HEK293T (cell line): ENCODE results near the gene KCNA2.

Experiments used
- CTCF ChIA-PET: fragments of 350-600 bp; formaldehyde crosslinking; extraction: SDS; loops from one replicate; lab custom pipeline; 2021; ENCODE audit warnings: antibody characterized with exemption, inconsistent platforms; lab: Yijun Ruan, JAX
- POLR2A ChIA-PET: fragments of 350-600 bp; formaldehyde crosslinking; extraction: SDS; loops from one replicate; lab custom pipeline; 2020; ENCODE audit warnings: antibody characterized with exemption, inconsistent platforms; lab: Yijun Ruan, JAX
- DNase-seq: peaks from one replicate; pipeline ENCODE4 v3.0.0; 2012; ENCODE audit warnings: mixed read lengths; ENCODE audit errors: extremely low spot score
- ARNT ChIP-seq: fragments of 450-650 bp; IDR thresholded peaks from 2 replicates; pipeline ENCODE4 v1.6.1; 2017; ENCODE audit warnings: mild to moderate bottlenecking
- BHLHE40 ChIP-seq: fragments of 450-650 bp; IDR thresholded peaks from 2 replicates; pipeline ENCODE4 v1.6.1; 2016; ENCODE audit warnings: mild to moderate bottlenecking, moderate library complexity, borderline replicate concordance
- CTBP1 ChIP-seq: fragments of 450-650 bp; IDR thresholded peaks from 2 replicates; pipeline ENCODE4 v1.6.1; 2016; ENCODE audit warnings: borderline replicate concordance
- ELF4 ChIP-seq: fragments of 450-650 bp; IDR thresholded peaks from 2 replicates; pipeline ENCODE4 v1.6.1; 2017; ENCODE audit warnings: antibody characterized with exemption
- FOXA1 ChIP-seq: fragments of 450-650 bp; IDR thresholded peaks from 2 replicates; pipeline ENCODE4 v1.6.1; 2016; ENCODE audit warnings: mild to moderate bottlenecking
- FOXK2 ChIP-seq: fragments of 450-650 bp; IDR thresholded peaks from 2 replicates; pipeline ENCODE4 v1.6.1; 2016; ENCODE audit warnings: mild to moderate bottlenecking
- FOXM1 ChIP-seq: fragments of 450-650 bp; IDR thresholded peaks from 2 replicates; pipeline ENCODE4 v1.6.1; 2017; ENCODE audit warnings: mild to moderate bottlenecking, borderline replicate concordance
- HDGF ChIP-seq: fragments of 450-650 bp; IDR thresholded peaks from 2 replicates; pipeline ENCODE4 v1.6.1; 2017; ENCODE audit warnings: antibody characterized with exemption, borderline replicate concordance
- L3MBTL2 ChIP-seq: fragments of 450-650 bp; conservative IDR thresholded peaks from 2 replicates; pipeline ENCODE4 v1.6.1; 2016; ENCODE audit warnings: mild to moderate bottlenecking
- LEF1 ChIP-seq: fragments of 450-650 bp; IDR thresholded peaks from 2 replicates; pipeline ENCODE4 v1.6.1; 2017; ENCODE audit warnings: mild to moderate bottlenecking, borderline replicate concordance
- NFRKB ChIP-seq: fragments of 450-650 bp; IDR thresholded peaks from 2 replicates; pipeline ENCODE4 v1.6.1; 2016; ENCODE audit warnings: mild to moderate bottlenecking, moderate library complexity
- PKNOX1 ChIP-seq: fragments of 450-650 bp; IDR thresholded peaks from 2 replicates; pipeline ENCODE4 v1.6.1; 2016
- SP1 ChIP-seq: fragments of 450-650 bp; IDR thresholded peaks from 2 replicates; pipeline ENCODE4 v1.6.1; 2017
- SUZ12 ChIP-seq: fragments of 450-650 bp; IDR thresholded peaks from 2 replicates; pipeline ENCODE4 v1.6.1; 2016; ENCODE audit warnings: mild to moderate bottlenecking
- TARDBP ChIP-seq: fragments of 450-650 bp; IDR thresholded peaks from 2 replicates; pipeline ENCODE4 v1.6.1; 2016
- ZNF384 ChIP-seq: fragments of 450-650 bp; IDR thresholded peaks from 2 replicates; pipeline ENCODE4 v1.6.1; 2016

KCNA2 gene

GRCh38 chr1:110563089-110563488 lies 43.1 kb downstream of the KCNA2 start:
- ChIA-PET CTCF (interaction anchor here (1.2 kb wide), 1 partner anchor 67 kb away, joined by 4 read pairs; no protein-coding TSS in a partner anchor), POLR2A (interaction anchor here (1.1 kb wide), 1 partner anchor 24 kb away, joined by 3 read pairs; no protein-coding TSS in a partner anchor)
- DNase-seq = no peak
- TF ChIP-seq BHLHE40 = no peak
- no peak for TF ChIP-seq ARNT

- ChIA-PET POLR2A (no interaction called here), CTCF (interaction anchor here (1.2 kb wide), 1 partner anchor 66 kb away, joined by 4 read pairs; no protein-coding TSS in a partner anchor)
- no peak for TF ChIP-seq SP1
- TF ChIP-seq ELF4 = no peak
- TF ChIP-seq FOXK2 = no peak
- TF ChIP-seq FOXM1 = no peak
- TF ChIP-seq L3MBTL2 = no peak
- no peak for TF ChIP-seq NFRKB
- no peak for TF ChIP-seq TARDBP
- no peak for TF ChIP-seq ARNT
- no peak for DNase-seq
Observed at GRCh38 chr1:110561596-110561995, 44.6 kb downstream of the KCNA2 start.

- TF ChIP-seq FOXA1 (no peak), LEF1 (no peak), FOXK2 (no peak), ARNT (no peak), BHLHE40 (no peak), TARDBP (no peak)
- CTCF ChIA-PET = no interaction called here
- POLR2A ChIA-PET = no interaction called here
- DNase-seq = no peak
Observed at GRCh38 chr1:110559157-110559556, 47.0 kb downstream of the KCNA2 start.

- POLR2A ChIA-PET = interaction anchor here (1.0 kb wide), 1 partner anchor 24 kb away, joined by 3 read pairs; no protein-coding TSS in a partner anchor
- CTCF ChIA-PET = interaction anchor here (0.9 kb wide), 1 partner anchor 62 kb away, joined by 3 read pairs; no protein-coding TSS in a partner anchor
- TF ChIP-seq L3MBTL2 (no peak), TARDBP (no peak), NFRKB (no peak), FOXM1 (no peak), HDGF (no peak), ARNT (no peak), CTBP1 (no peak), ELF4 (no peak), FOXK2 (no peak), SUZ12 (no peak), ZNF384 (no peak), LEF1 (no peak), SP1 (no peak), FOXA1 (no peak)
- DNase-seq = no peak
Observed at GRCh38 chr1:110557481-110557880, 48.7 kb downstream of the KCNA2 start.

- CTCF ChIA-PET = interaction anchor here (0.9 to 2.7 kb wide), 3 partner anchors 17 to 61 kb away, joined by 3 to 6 read pairs (median 3); partner anchors contain the start of gene KCNA2
- POLR2A ChIA-PET = no interaction called here
Observed at GRCh38 chr1:110556471-110556807, 49.7 kb downstream of the KCNA2 start.

GRCh38 chr1:110555807-110556470 lies 50.2 kb downstream of the KCNA2 start:
- TF ChIP-seq PKNOX1 (no peak), ARNT (no peak), FOXK2 (no peak), SUZ12 (no peak), NFRKB (no peak), FOXM1 (no peak), TARDBP (no peak), BHLHE40 (no peak), FOXA1 (no peak), L3MBTL2 (no peak), SP1 (no peak), ELF4 (no peak), HDGF (no peak), ZNF384 (no peak), CTBP1 (no peak)
- POLR2A ChIA-PET = no interaction called here
- DNase-seq = no peak
- CTCF ChIA-PET = interaction anchor here (1.1 to 2.7 kb wide), 4 partner anchors 17 to 50 kb away, joined by 3 to 6 read pairs (median 3); partner anchors contain the start of gene KCNA2

More at GRCh38 chr1:110556471-110556807, 49.7 kb downstream of the KCNA2 start:
- DNase-seq = no peak
- TF ChIP-seq BHLHE40 = no peak
- no peak for TF ChIP-seq LEF1

- ChIA-PET POLR2A (no interaction called here), CTCF (interaction anchor here (1.1 to 2.7 kb wide), 4 partner anchors 16 to 51 kb away, joined by 3 to 6 read pairs (median 3); partner anchors contain the start of gene KCNA2)
- peak; percentile 56 for DNase-seq
- no peak for TF ChIP-seq BHLHE40
Observed at GRCh38 chr1:110554871-110555801, 51.0 kb downstream of the KCNA2 start.
